GM21576 (cell line): ENCODE data around the gene ALG5.

Experiments
- ATAC-seq: cut with Tn5 transposase; IDR thresholded peaks from one replicate; pipeline ENCODE4 v1.9.1; 2021; ENCODE audit warnings: mild to moderate bottlenecking, moderate library complexity; ENCODE audit not compliant: unreplicated experiment

ALG5 gene

DNA sequence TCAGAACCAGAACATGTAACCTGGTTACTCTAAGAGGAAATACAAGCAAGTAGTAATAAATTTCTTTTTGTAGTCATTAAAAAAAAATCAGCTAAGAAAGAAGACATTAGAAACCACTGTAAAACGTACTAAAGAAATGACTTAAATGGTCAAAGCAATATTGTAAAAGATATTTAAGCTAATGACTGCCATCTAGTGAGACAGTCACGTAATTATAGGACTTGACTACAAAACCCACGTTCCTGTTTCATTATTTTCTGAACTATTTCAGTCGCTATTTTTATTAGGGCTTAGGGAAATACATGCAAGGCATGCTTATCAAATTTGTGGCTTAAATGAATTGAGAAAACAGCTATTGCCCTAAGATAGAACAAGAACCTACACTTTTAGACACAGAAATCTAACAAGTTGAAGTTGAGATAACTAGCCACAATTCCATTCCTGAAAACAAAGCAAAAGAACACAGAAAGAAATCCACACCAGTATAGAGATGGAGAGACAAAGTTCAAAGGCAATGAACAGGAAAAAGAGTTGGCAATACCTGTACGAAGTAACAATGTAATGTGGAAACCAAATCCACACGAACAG lies 17.9 kb downstream of the ALG5 start:
- no peak for ATAC-seq

GRCh38 chr13:36979361-36980050 lies 19.6 kb downstream of the ALG5 start:
- ATAC-seq = no peak

- no peak for ATAC-seq
Measured at GRCh38 chr13:36975172-36975571, 24.0 kb downstream of the ALG5 start.

GRCh38 chr13:36973621-36974295 lies 25.4 kb downstream of the ALG5 start:
- peak; percentile 87 for ATAC-seq

DNA sequence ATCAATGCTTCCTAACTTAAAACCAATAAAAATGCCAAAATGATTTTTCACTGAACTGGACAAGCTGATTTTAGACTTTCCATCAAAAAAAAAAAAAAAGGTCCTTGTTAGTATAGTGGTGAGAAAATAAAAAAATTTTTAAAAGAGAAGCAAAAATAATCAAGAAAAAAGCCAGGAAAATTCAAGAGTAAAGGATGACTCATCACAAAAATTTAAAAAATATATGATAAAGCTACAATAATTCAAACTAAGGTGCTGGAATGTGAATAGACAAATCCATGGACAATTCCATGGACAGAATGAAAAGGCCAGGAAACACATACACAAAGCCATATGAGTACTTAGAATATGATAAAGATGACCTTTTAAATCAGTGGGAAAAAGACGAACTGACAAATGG lies 26.1 kb downstream of the ALG5 start:
- no peak for ATAC-seq

DNA sequence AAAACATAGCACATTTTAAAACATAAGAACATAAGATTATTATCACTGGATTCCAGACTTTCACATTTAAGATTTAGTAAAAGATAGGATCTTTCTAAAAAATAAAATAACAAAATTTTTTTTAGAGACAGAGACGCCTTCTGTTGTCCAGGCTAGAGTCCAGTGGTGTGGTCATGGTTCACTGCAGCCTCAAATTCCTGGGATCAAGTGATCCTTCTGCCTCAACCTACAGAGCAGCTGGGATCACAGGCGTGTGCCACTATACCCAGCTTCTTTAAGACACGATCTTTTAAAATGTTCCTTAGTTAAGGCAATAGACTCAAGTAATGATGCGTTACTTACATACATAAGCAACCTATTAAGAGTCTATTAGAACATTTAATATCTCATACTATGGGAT lies 32.7 kb downstream of the ALG5 start:
- no peak for ATAC-seq

- no peak for ATAC-seq
Measured at GRCh38 chr13:36965767-36966166, 33.4 kb downstream of the ALG5 start.

- no peak for ATAC-seq
Measured at GRCh38 chr13:36959456-36960116, 39.6 kb downstream of the ALG5 start.

DNA sequence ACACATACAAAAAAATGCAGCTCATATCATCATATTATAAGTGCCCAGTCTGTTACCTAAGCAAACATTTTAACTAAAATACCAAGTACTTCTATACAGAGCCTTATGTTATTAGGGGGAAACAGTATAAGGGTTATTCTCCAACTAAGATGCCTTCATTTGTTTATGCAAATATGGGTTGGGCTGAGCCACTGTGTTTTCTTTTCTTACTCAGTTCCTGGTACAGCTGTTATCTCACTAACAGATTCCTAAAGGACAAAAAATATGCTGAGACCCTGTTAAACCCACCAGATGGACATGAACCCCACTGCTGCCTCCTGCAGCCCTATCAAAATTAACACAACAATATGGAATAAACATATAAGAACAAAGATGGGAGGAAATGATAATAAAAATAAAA lies 44.6 kb downstream of the ALG5 start:
- ATAC-seq = no peak

DNA sequence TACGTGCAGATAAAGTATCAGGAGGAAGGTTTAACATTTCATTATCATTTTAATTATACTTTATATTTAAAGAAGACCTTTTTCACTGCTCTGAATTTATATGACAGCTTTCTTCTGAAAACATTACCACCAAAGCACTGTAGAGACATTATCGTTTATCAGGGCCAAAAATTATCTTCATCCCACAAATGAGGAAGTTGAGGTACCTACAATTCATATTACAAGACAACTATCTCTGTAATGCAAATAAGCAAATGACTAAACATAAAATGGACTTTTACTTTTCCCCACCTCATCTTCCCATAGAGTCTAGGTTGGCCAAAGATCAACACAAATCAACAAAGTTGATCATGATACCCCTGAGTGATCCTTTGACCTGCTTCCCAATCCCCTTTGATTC lies 48.2 kb downstream of the ALG5 start:
- ATAC-seq = no peak

DNA sequence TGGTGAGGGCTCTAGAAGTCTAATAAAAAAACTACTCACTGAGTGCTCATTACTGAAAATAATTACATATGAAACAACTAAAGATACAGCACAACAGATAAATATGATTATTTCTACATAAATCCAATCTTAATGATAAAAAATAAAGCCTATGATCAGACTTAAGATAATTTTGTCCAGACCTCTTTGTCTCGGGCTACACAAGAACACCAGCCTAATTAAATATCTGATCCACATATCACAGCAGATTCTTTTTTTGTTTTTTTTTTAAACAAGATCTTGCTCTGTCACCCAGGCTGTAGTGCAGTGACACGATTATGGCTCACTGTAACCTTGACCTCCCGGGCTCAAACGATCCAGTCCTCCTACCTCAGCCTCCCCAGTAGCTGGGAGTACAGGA lies 48.8 kb downstream of the ALG5 start:
- no peak for ATAC-seq

GRCh38 chr13:36945078-36945477 lies 54.1 kb downstream of the ALG5 start:
- ATAC-seq = no peak

GRCh38 chr13:36925603-36926002 lies 73.5 kb downstream of the ALG5 start:
- ATAC-seq = no peak

GRCh38 chr13:36924001-36924400 lies 75.1 kb downstream of the ALG5 start:
- ATAC-seq = no peak

- no peak for ATAC-seq
Measured at GRCh38 chr13:36921631-36922301, 77.4 kb downstream of the ALG5 start.

DNA sequence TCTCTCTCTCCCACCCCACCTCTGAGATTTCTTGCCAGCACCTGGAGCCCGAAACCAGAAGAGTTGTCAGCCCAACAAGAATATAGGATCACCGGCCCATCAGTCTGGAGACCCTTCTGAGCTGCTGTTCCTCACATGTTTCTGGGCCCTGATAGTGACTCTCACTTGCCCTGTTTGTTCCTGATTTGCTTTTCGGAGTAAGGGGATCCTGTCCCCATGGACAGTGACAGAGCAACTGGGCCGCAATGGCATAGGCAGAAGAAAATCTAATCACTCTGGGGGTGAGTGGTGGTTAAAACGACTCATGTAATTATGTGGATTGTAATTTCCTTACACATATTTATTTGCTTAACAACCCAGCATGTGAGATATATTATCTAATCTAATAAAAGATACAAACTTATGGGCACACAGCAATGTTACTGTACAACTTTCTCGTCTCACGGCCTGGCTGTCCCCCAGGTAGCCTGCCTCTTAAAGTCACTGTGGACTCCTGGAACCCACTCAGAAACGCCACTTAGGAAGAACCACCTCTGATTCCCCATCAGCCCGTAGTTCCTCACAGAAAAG lies 78.4 kb downstream of the ALG5 start:
- ATAC-seq = no peak

DNA sequence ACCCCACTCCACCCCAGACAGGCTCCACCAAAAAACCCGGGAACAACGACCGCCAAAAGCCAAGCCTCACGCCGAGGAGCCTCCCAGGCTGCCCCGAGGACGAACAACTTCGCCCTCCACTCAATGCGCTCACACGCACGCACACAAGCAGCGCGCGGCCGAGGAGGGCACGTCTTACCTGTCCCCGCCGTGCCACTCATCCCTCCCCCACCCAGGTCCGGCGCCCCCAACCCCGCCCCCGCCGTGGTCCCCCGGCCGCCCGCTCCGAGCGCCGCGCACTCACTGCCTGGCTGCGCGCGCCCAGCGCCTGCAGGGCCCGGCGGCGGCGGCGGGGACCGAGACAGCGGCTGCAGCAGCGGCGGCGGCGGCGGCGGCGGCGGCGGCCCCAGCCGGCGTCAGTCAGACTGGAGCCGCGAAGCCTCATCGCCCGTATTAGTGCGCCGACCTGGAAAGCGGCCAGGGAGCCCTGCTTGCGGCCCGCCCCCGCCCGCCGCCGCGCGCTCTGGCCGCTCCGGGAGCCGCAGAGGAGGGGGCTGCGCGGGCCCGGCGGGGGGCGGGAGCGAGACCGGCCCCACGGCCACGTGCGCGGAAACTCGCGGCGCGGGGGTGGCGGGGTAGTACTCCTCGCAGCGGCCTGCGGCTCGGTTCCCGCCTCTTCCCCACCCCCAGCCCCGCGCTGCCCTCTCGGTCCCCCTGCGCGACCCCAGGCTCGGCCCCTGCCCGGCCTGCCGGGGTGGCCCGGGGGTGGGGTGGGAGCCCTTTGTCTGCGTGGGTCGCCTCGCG lies 79.1 kb downstream of the ALG5 start, which contains the start of gene SMAD9:
TSS of gene SMAD9 (minus strand) at position 406 of the 783 bp plus-strand sequence. CDS start 40,549 bp downstream, outside the sequence.
- peak; percentile 62 for ATAC-seq

GRCh38 chr13:36919171-36919832 lies 79.8 kb downstream of the ALG5 start:
- peak; percentile 26 for ATAC-seq
